HEK293 (cell line): Measurements from ENCODE around the gene ZNF322.

Source experiments
- GLIS1 ChIP-seq: fragments of 450-650 bp; formaldehyde crosslinking; IDR thresholded peaks from 2 replicates; pipeline ENCODE4 v1.5.1; 2016; ENCODE audit warnings: missing biosample characterization, missing genetic modification characterization
- HOXA7 ChIP-seq: sonication (generic); formaldehyde crosslinking; IDR thresholded peaks from 2 replicates; pipeline ENCODE4 v1.8.1; 2022; ENCODE audit warnings: missing genetic modification reagents, borderline replicate concordance
- KLF1 ChIP-seq: fragments of 450-650 bp; formaldehyde crosslinking; IDR thresholded peaks from 2 replicates; pipeline ENCODE4 v1.5.1; 2016; ENCODE audit warnings: missing biosample characterization, missing genetic modification characterization
- KLF7 ChIP-seq: fragments of 450-650 bp; formaldehyde crosslinking; IDR thresholded peaks from 2 replicates; pipeline ENCODE4 v1.5.1; 2016; ENCODE audit warnings: missing biosample characterization, missing genetic modification characterization, borderline replicate concordance
- SP7 ChIP-seq: fragments of 450-650 bp; formaldehyde crosslinking; IDR thresholded peaks from 2 replicates; pipeline ENCODE4 v1.5.1; 2016; ENCODE audit warnings: missing biosample characterization, missing genetic modification characterization
- ZBTB7A ChIP-seq: fragments of 450-650 bp; formaldehyde crosslinking; IDR thresholded peaks from 2 replicates; pipeline ENCODE4 v1.5.1; 2016; ENCODE audit warnings: low read depth, missing biosample characterization, missing genetic modification characterization
- ZFP37 ChIP-seq: fragments of 450-650 bp; formaldehyde crosslinking; IDR thresholded peaks from 2 replicates; pipeline ENCODE4 v1.5.1; 2016; ENCODE audit warnings: missing biosample characterization, missing genetic modification characterization
- ZNF114 ChIP-seq: fragments of 450-650 bp; formaldehyde crosslinking; IDR thresholded peaks from 2 replicates; pipeline ENCODE4 v1.5.0; 2017; ENCODE audit warnings: missing biosample characterization, missing genetic modification characterization
- ZNF140 ChIP-seq: fragments of 450-650 bp; formaldehyde crosslinking; IDR thresholded peaks from 2 replicates; pipeline ENCODE4 v1.5.1; 2016; ENCODE audit warnings: missing biosample characterization, missing genetic modification characterization
- ZNF155 ChIP-seq: fragments of 450-650 bp; formaldehyde crosslinking; IDR thresholded peaks from 2 replicates; pipeline ENCODE4 v1.5.1; 2016; ENCODE audit warnings: missing biosample characterization, missing genetic modification characterization
- ZNF354C ChIP-seq: fragments of 450-650 bp; formaldehyde crosslinking; IDR thresholded peaks from 2 replicates; pipeline ENCODE4 v1.5.1; 2016; ENCODE audit warnings: missing biosample characterization, missing genetic modification characterization, low read depth, borderline replicate concordance
- ZNF433 ChIP-seq: fragments of 450-650 bp; formaldehyde crosslinking; IDR thresholded peaks from 2 replicates; pipeline ENCODE4 v1.5.1; 2016; ENCODE audit warnings: missing biosample characterization, missing genetic modification characterization, low read depth
- ZNF514 ChIP-seq: fragments of 450-650 bp; formaldehyde crosslinking; IDR thresholded peaks from 2 replicates; pipeline ENCODE4 v1.5.1; 2016; ENCODE audit warnings: missing biosample characterization, missing genetic modification characterization
- ZNF600 ChIP-seq: fragments of 450-650 bp; formaldehyde crosslinking; IDR thresholded peaks from 2 replicates; pipeline ENCODE4 v1.5.1; 2016; ENCODE audit warnings: missing biosample characterization, missing genetic modification characterization
- ZNF621 ChIP-seq: fragments of 450-650 bp; formaldehyde crosslinking; IDR thresholded peaks from 2 replicates; pipeline ENCODE4 v1.5.1; 2017; ENCODE audit warnings: missing biosample characterization, missing genetic modification characterization
- ZNF707 ChIP-seq: fragments of 450-650 bp; formaldehyde crosslinking; IDR thresholded peaks from 2 replicates; pipeline ENCODE4 v1.5.1; 2016; ENCODE audit warnings: missing biosample characterization, missing genetic modification characterization
- ZSCAN30 ChIP-seq: fragments of 450-650 bp; IDR thresholded peaks from 2 replicates; pipeline ENCODE4 v1.5.1; 2018; ENCODE audit warnings: missing biosample characterization, mild to moderate bottlenecking, missing genetic modification characterization, moderate library complexity
- TF ChIP-seq, protein P1 (sequence below): fragments of 450-650 bp; formaldehyde crosslinking; IDR thresholded peaks from 2 replicates; pipeline ENCODE4 v1.5.1; 2016; ENCODE audit warnings: missing biosample characterization, missing genetic modification characterization
- TF ChIP-seq, protein P2 (sequence below): fragments of 450-650 bp; formaldehyde crosslinking; IDR thresholded peaks from 2 replicates; pipeline ENCODE4 v1.5.1; 2016; ENCODE audit warnings: missing biosample characterization, missing genetic modification characterization
- TF ChIP-seq, protein P3 (sequence below): fragments of 450-650 bp; formaldehyde crosslinking; IDR thresholded peaks from 2 replicates; pipeline ENCODE4 v1.5.1; 2016; ENCODE audit warnings: missing biosample characterization, missing genetic modification characterization
- TF ChIP-seq, protein P4 (sequence below): fragments of 450-650 bp; formaldehyde crosslinking; IDR thresholded peaks from 2 replicates; pipeline ENCODE4 v1.5.1; 2016; ENCODE audit warnings: missing biosample characterization, missing genetic modification characterization
- TF ChIP-seq, protein P5 (sequence below): fragments of 450-650 bp; formaldehyde crosslinking; IDR thresholded peaks from 2 replicates; pipeline ENCODE4 v1.5.1; 2017; ENCODE audit warnings: missing biosample characterization, missing genetic modification characterization
- TF ChIP-seq, protein P6 (sequence below): fragments of 450-650 bp; formaldehyde crosslinking; IDR thresholded peaks from 2 replicates; pipeline ENCODE4 v1.5.1; 2016; ENCODE audit warnings: missing biosample characterization, missing genetic modification characterization
- TF ChIP-seq, protein P7 (sequence below): fragments of 450-650 bp; formaldehyde crosslinking; IDR thresholded peaks from 2 replicates; pipeline ENCODE4 v1.5.1; 2016; ENCODE audit warnings: missing biosample characterization, missing genetic modification characterization, borderline replicate concordance

The ZNF322 gene

DNA sequence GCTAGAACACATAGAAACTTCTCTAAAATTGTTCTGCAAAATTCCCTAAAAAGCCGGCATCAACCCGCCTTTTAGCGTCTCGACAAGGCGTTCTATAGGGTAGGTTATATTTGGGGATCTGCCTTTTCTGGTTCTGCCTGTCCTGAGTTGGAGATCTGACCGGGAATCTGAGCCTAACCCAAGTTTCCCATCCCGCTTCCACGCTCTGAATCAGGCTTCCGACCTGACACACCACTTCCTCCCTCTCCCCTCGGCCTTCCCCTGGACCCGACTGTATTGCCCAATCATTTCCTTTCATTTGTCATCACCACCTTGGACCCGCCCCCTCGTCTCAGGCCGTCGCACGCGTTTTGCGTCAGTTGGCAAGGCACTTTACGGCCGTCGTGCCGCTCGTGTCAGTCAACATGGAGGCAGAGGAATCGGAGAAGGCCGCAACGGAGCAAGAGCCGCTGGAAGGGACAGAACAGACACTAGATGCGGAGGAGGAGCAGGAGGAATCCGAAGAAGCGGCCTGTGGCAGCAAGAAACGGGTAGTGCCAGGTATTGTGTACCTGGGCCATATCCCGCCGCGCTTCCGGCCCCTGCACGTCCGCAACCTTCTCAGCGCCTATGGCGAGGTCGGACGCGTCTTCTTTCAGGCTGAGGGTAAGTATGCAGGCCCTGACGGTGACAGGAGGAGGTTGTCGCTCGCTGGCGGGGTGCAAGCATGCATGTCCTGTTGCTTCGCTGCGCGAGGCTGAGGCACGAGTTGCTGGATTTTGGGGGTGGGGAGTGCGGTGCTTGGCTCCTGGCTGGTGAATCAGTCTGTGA lies 62.8 kb downstream of the ZNF322 start, which contains the start of gene ABT1 (continued):
- TF ChIP-seq, protein P1, sequence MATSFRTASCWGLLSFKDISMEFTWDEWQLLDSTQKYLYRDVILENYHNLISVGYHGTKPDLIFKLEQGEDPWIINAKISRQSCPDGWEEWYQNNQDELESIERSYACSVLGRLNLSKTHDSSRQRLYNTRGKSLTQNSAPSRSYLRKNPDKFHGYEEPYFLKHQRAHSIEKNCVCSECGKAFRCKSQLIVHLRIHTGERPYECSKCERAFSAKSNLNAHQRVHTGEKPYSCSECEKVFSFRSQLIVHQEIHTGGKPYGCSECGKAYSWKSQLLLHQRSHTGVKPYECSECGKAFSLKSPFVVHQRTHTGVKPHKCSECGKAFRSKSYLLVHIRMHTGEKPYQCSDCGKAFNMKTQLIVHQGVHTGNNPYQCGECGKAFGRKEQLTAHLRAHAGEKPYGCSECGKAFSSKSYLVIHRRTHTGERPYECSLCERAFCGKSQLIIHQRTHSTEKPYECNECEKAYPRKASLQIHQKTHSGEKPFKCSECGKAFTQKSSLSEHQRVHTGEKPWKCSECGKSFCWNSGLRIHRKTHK (tag by site-specific recombination): no peak
- no peak for TF ChIP-seq ZNF514 (tag by site-specific recombination)
- TF ChIP-seq ZNF600: peak; percentile 81
- no peak for TF ChIP-seq ZNF621
- TF ChIP-seq ZFP37 (tag by site-specific recombination): no peak; the same call in 1 of the 2 replicates
- TF ChIP-seq KLF1 (tag by site-specific recombination): peak; percentile 59
- no peak for TF ChIP-seq ZNF155 (tag by site-specific recombination)
- no peak for TF ChIP-seq ZNF707 (tag by site-specific recombination)
- TF ChIP-seq ZNF140 (tag by site-specific recombination): no peak
- no peak for TF ChIP-seq ZBTB7A (tag by site-specific recombination)
- TF ChIP-seq ZNF114 (tag by site-specific recombination): no peak
- TF ChIP-seq, protein P2, sequence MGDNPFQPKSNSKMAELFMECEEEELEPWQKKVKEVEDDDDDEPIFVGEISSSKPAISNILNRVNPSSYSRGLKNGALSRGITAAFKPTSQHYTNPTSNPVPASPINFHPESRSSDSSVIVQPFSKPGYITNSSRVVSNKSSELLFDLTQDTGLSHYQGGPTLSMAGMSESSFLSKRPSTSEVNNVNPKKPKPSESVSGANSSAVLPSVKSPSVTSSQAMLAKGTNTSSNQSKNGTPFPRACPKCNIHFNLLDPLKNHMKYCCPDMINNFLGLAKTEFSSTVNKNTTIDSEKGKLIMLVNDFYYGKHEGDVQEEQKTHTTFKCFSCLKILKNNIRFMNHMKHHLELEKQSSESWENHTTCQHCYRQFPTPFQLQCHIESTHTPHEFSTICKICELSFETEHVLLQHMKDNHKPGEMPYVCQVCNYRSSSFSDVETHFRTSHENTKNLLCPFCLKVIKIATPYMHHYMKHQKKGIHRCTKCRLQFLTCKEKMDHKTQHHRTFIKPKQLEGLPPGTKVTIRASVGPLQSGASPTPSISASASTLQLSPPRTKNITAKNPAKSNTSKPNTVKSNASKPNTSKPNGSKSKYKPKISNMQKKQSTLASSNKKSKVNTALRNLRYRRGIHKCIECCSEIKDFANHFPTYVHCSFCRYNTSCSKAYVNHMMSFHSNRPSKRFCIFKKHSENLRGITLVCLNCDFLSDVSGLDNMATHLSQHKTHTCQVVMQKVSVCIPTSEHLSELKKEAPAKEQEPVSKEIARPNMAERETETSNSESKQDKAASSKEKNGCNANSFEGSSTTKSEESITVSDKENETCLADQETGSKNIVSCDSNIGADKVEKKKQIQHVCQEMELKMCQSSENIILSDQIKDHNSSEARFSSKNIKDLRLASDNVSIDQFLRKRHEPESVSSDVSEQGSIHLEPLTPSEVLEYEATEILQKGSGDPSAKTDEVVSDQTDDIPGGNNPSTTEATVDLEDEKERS (tag by site-specific recombination): no peak
- no peak for TF ChIP-seq ZNF354C
- TF ChIP-seq GLIS1: no peak
- TF ChIP-seq, protein P3, sequence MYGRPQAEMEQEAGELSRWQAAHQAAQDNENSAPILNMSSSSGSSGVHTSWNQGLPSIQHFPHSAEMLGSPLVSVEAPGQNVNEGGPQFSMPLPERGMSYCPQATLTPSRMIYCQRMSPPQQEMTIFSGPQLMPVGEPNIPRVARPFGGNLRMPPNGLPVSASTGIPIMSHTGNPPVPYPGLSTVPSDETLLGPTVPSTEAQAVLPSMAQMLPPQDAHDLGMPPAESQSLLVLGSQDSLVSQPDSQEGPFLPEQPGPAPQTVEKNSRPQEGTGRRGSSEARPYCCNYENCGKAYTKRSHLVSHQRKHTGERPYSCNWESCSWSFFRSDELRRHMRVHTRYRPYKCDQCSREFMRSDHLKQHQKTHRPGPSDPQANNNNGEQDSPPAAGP (tag by site-specific recombination): no peak; the same call in 1 of the 2 replicates
- TF ChIP-seq KLF7 (tag by site-specific recombination): no peak
- TF ChIP-seq, protein P4, sequence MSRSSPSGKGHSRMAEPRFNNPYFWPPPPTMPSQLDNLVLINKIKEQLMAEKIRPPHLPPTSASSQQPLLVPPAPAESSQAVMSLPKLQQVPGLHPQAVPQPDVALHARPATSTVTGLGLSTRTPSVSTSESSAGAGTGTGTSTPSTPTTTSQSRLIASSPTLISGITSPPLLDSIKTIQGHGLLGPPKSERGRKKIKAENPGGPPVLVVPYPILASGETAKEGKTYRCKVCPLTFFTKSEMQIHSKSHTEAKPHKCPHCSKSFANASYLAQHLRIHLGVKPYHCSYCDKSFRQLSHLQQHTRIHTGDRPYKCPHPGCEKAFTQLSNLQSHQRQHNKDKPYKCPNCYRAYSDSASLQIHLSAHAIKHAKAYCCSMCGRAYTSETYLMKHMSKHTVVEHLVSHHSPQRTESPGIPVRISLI (tag by site-specific recombination): no peak
- TF ChIP-seq, protein P5, sequence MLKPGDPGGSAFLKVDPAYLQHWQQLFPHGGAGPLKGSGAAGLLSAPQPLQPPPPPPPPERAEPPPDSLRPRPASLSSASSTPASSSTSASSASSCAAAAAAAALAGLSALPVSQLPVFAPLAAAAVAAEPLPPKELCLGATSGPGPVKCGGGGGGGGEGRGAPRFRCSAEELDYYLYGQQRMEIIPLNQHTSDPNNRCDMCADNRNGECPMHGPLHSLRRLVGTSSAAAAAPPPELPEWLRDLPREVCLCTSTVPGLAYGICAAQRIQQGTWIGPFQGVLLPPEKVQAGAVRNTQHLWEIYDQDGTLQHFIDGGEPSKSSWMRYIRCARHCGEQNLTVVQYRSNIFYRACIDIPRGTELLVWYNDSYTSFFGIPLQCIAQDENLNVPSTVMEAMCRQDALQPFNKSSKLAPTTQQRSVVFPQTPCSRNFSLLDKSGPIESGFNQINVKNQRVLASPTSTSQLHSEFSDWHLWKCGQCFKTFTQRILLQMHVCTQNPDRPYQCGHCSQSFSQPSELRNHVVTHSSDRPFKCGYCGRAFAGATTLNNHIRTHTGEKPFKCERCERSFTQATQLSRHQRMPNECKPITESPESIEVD: no peak
- peak; percentile 82 for TF ChIP-seq SP7 (tag by site-specific recombination)
- TF ChIP-seq HOXA7 (CRISPR knock-in tag): no peak
- no peak for TF ChIP-seq ZSCAN30
- no peak for TF ChIP-seq ZNF433 (tag by site-specific recombination)
- TF ChIP-seq, protein P6, sequence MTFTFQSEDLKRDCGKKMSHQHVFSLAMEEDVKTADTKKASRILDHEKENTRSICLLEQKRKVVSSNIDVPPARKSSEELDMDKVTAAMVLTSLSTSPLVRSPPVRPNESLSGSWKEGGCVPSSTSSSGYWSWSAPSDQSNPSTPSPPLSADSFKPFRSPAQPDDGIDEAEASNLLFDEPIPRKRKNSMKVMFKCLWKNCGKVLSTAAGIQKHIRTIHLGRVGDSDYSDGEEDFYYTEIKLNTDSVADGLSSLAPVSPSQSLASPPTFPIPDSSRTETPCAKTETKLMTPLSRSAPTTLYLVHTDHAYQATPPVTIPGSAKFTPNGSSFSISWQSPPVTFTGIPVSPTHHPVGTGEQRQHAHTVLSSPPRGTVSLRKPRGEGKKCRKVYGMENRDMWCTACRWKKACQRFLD (tag by site-specific recombination): no peak
- TF ChIP-seq, protein P7, sequence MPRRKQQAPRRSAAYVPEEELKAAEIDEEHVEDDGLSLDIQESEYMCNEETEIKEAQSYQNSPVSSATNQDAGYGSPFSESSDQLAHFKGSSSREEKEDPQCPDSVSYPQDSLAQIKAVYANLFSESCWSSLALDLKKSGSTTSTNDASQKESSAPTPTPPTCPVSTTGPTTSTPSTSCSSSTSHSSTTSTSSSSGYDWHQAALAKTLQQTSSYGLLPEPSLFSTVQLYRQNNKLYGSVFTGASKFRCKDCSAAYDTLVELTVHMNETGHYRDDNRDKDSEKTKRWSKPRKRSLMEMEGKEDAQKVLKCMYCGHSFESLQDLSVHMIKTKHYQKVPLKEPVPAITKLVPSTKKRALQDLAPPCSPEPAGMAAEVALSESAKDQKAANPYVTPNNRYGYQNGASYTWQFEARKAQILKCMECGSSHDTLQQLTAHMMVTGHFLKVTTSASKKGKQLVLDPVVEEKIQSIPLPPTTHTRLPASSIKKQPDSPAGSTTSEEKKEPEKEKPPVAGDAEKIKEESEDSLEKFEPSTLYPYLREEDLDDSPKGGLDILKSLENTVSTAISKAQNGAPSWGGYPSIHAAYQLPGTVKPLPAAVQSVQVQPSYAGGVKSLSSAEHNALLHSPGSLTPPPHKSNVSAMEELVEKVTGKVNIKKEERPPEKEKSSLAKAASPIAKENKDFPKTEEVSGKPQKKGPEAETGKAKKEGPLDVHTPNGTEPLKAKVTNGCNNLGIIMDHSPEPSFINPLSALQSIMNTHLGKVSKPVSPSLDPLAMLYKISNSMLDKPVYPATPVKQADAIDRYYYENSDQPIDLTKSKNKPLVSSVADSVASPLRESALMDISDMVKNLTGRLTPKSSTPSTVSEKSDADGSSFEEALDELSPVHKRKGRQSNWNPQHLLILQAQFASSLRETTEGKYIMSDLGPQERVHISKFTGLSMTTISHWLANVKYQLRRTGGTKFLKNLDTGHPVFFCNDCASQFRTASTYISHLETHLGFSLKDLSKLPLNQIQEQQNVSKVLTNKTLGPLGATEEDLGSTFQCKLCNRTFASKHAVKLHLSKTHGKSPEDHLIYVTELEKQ (tag by site-specific recombination): no peak; the same call in 1 of the 2 replicates
